Erythroblast (primary cell): ENCODE measurements around the gene IGFBP5.

Experiments
- DNase-seq, 2 experiments: peaks; one replicate each; lab custom pipeline; 2025; lab: John Stamatoyannopoulos, UW
- GATA1 ChIP-seq: IDR thresholded peaks from 2 replicates; pipeline ENCODE4 v1.6.1; 2011; ENCODE audit warnings: low read depth, mild to moderate bottlenecking, control low read depth, low read length, moderate library complexity
- POLR2A ChIP-seq: IDR thresholded peaks from 2 replicates; pipeline ENCODE4 v1.6.1; 2011; ENCODE audit warnings: mild to moderate bottlenecking, low read length

Gene IGFBP5

GRCh38 chr2:216727346-216728122 lies 32.2 kb upstream of the IGFBP5 start:
- TF ChIP-seq POLR2A (no peak), GATA1 (no peak)
- no peak for DNase-seq

DNA sequence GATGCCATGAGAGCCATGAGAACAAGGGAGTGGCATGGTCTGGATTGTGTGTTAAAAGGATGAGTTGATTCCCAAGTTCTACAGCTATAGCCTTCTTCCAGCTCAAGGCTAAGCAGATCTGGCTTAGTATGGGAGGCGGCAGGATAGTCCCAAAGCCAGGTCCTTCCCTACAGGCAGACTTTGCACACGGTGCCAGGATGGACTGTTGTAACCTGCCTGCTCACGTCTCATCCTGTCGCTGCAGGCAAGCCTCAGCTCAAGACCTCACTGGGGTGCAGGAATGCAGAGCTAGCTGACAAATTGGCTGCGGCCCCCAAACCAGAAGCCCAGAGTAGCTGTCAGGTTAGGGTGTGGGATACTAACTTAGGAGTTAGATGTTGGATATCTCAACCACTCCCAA lies 28.8 kb upstream of the IGFBP5 start:
- TF ChIP-seq POLR2A (no peak), GATA1 (no peak)
- DNase-seq, result no peak

DNA sequence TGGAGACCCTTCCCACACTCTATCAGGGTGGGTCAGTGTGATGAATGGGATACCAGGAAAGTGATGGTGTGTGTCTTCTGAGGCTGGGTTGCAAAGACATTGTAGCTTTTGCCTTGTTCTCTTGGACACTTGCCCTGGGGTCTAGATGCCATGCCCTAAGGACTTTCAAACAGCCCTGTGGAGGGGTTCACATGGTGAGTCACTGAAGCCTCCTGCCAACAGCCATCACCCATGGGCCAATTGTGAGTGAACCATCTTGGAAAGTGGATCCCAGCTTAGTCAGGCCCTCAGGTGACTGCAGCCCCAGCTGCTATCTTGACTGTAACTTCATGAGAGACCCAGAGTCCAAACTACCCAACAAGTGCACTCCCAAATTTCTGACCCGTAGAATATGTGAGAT lies 25.8 kb upstream of the IGFBP5 start:
- DNase-seq, result no peak
- no peak for TF ChIP-seq GATA1
- TF ChIP-seq POLR2A, result no peak

- TF ChIP-seq GATA1, result no peak
- TF ChIP-seq POLR2A, result no peak
- no peak for DNase-seq
Observed at GRCh38 chr2:216720722-216721121, 25.4 kb upstream of the IGFBP5 start.

DNA sequence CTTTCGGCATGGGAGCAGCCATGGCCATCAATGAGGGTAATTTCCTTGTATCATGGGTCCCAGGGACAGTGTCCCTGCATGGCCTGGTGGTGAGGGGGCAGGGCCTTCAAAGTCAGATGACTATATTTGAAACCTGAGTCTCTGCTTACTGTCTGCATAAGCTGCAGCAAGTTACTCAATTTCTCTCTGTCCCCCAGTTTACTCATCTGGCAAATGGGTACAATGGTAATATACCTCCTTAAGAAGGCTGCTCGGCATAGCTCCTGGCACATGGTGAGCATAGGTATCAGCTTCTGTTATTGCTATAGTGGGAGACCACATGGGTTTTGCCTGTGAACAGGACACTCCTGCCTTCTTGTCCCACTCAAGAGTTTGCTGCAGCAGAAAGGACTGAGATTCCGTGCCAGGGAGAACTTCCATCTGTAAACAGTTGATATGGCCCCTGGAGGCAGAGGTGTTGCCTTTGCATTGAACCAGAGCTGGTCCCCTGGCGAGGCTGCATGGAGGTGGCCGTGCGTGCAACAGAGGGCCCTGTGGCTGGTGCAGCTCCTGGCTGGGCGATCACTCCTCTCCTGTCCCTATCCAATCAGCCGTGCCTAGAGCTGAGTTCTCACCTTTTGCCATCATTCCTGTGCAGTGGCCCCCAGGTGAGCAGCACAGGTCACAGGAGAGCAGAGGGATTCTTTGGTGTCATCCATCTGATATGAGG lies 22.7 kb upstream of the IGFBP5 start:
- no peak for DNase-seq
- TF ChIP-seq POLR2A (no peak), GATA1 (no peak)

GRCh38 chr2:216717491-216717901 lies 22.1 kb upstream of the IGFBP5 start:
- DNase-seq, result no peak

DNA sequence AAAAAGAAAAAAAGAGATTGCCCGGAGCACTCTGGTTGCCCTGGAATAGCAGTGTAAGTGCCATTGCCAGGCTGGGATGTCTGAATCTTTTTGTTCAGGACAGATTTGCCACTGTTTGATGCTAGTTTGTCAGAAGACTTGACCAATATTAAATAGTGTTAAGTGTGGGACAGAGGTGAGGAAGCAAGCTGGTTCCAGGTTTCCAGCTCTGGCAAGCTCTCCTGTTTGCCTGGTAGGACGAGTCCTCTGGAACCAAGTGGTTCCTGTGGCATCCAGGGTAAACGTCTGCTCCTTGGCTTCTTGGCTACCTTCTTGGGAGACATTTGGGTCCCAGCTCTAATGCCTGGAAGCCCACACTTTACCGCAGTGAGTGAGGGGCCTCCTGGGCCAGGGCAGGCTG lies 20.8 kb upstream of the IGFBP5 start:
- no peak for TF ChIP-seq GATA1
- TF ChIP-seq POLR2A, result no peak
- DNase-seq, result no peak

More at GRCh38 chr2:216717491-216717901, 22.1 kb upstream of the IGFBP5 start:
- TF ChIP-seq POLR2A, result no peak
- no peak for TF ChIP-seq GATA1

- no peak for DNase-seq
- TF ChIP-seq POLR2A (no peak), GATA1 (no peak)
Observed at GRCh38 chr2:216715402-216715974, 20.1 kb upstream of the IGFBP5 start.

DNA sequence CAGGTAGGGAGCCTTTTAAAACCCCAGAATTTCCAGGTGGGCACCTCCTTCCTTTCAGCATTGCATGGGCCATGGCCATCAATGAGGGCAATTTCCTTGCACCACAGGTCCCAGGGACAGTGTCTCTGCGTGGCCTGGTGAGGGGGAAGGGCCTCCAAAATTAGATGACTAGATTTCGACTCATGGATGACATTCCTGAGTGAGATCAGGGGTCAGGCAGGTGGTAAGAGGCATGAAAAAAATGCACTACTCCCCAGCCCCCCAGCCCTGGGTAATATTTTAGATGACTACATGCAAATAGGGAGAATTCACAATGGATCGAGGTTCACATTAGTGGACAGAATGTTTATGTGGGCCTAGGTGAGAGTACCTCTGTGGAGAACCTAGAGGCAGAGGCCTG lies 19.0 kb upstream of the IGFBP5 start:
- no peak for TF ChIP-seq GATA1
- TF ChIP-seq POLR2A, result no peak
- no peak for DNase-seq

GRCh38 chr2:216713691-216714336 lies 18.5 kb upstream of the IGFBP5 start:
- TF ChIP-seq POLR2A (no peak), GATA1 (no peak)
- DNase-seq, result no peak

DNA sequence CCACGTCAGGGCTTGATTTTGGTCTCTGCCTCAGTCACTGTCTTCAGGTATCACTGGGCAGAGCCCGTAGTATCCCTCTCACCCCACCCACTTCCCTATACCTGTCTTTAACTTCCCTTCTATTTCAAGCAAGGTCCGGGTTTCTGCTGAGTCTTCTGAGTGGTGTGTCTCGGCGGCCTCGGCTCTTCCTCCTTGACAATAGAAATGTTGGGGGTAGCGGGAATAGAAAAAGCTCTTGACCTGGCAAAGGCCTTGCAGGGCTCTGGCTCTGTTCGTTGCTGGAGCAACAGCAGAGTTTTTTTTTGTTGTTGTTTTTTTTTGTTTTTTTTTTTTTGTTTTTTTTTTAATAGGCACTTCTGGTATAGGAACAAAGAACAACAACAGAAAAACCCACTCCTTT lies 16.0 kb upstream of the IGFBP5 start:
- TF ChIP-seq POLR2A, result no peak
- DNase-seq, result no peak

- TF ChIP-seq POLR2A (no peak), GATA1 (no peak)
Observed at GRCh38 chr2:216710551-216711301, 15.4 kb upstream of the IGFBP5 start.

DNA sequence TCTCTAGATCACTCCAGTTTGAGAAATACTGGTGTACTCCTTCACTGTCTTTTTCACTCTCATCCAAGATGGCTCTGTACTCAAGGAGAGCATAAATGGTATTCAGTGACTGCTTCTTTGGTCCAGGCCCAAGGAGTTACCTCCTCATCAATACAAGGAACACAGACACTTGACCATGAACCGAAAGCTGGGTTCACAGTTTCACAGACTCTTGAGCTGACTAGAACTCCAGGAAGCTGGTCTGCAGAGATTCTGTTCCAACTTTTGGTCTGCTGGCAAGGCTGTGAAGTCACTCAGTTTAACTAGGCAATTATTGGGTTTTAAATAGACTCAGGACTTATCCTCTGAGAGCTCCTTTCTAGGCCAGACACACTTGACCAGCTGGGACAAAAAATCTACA lies 7.4 kb upstream of the IGFBP5 start:
- no peak for TF ChIP-seq GATA1
- no peak for TF ChIP-seq POLR2A

More at GRCh38 chr2:216710551-216711301, 15.4 kb upstream of the IGFBP5 start:
- no peak for DNase-seq

More for the DNA sequence above, 7.4 kb upstream of the IGFBP5 start:
- no peak for DNase-seq
